Transverse colon (tissue), 4 donors: Measurements from ENCODE around the gene PRCD. TPM values are rescaled to one million over a fixed set of nuclear protein-coding genes. Genes with fewer than 3 reads are reported as not detected.
"Not testable (repeated sequence)": the region's sequence is repeated elsewhere in the genome, so short reads cannot be mapped to it uniquely, and the experiment has no call there.

Experiments
- DNase-seq: peaks from one replicate; pipeline ENCODE4 v3.0.0-alpha.2; 2019
- H3K27ac ChIP-seq, 4 donors: fragments of 200-600 bp; sonication (generic); 2 replicates each; pipeline ENCODE4 v1.5.1; 2016 to 2018; ENCODE audit warnings: inconsistent platforms in 4 of 4
- H3K27me3 ChIP-seq: fragments of 200-600 bp; sonication (generic); 2 replicates; pipeline ENCODE4 v1.5.1; 2017; ENCODE audit warnings: inconsistent platforms
- H3K36me3 ChIP-seq, 4 donors: fragments of 200-600 bp; sonication (generic); 2 replicates each; pipeline ENCODE4 v1.5.1; 2017 to 2019; ENCODE audit warnings: inconsistent platforms in 4 of 4
- H3K4me1 ChIP-seq, 4 donors: fragments of 200-600 bp; sonication (generic); 2 replicates each; pipeline ENCODE4 v1.5.1; 2017 to 2020; ENCODE audit warnings: inconsistent platforms in 4 of 4
- H3K4me3 ChIP-seq, 4 donors: fragments of 200-600 bp; sonication (generic); 1 replicate in 1 of 4; 2 replicates in 3 of 4; pipeline versions ENCODE4 v1.5.1 to v1.6.1; 2017 to 2019; ENCODE audit warnings: inconsistent platforms in 4 of 4
- H3K9me3 ChIP-seq, 2 donors: fragments of 200-600 bp; sonication (generic); 2 replicates each; pipeline ENCODE4 v1.5.1; 2017 to 2019; ENCODE audit warnings: inconsistent platforms in 2 of 2
- CTCF ChIP-seq, 5 experiments: fragments of 200-600 bp in 3 of 5; fragments of 450-650 bp in 2 of 5; sonication (generic) in 3 of 5; IDR thresholded peaks; 1 replicate in 2 of 5; 2 replicates in 3 of 5; pipeline ENCODE4 v1.5.1; 2016 to 2017; ENCODE audit warnings: antibody characterized with exemption in 5 of 5, inconsistent platforms in 3 of 5, mild to moderate bottlenecking in 2 of 5, moderate library complexity in 1 of 5
- EP300 ChIP-seq: sonication (generic); formaldehyde crosslinking; IDR thresholded peaks from one replicate; pipeline ENCODE4 v1.6.1; 2017; ENCODE audit warnings: antibody characterized with exemption, low read depth
- POLR2A ChIP-seq: fragments of 450-650 bp; IDR thresholded peaks from one replicate; pipeline ENCODE4 v1.6.1; 2016; ENCODE audit warnings: antibody characterized with exemption, mild to moderate bottlenecking, moderate library complexity
- POLR2AphosphoS5 ChIP-seq, 3 donors: sonication (generic); formaldehyde crosslinking; IDR thresholded peaks; one replicate each; pipeline ENCODE4 v1.6.1; 2016; ENCODE audit warnings: antibody characterized with exemption in 3 of 3
- WGBS, 2 donors: methylation state at CpG; one replicate each; pipeline ENCODE4 v1.1.5; 2018; ENCODE audit warnings: low coverage in 1 of 2; 5-methylcytosine and 5-hydroxymethylcytosine counted together
- in situ Hi-C, 4 donors: fragments of 200-750 bp; cut with MboI; loops; one replicate each; pipeline versions ENCODE4 v1.15.0 to v1.15.1; 2017; ENCODE audit warnings: low sequenced_read_pairs in 3 of 4, low pct_ligation_motif_present in 1 of 4, low pct_unique_long_range_greater_than_20kb in 1 of 4
- intact Hi-C: fragments of 100-400 bp; cut with DNase I; formaldehyde crosslinking; loops from one replicate; pipeline ENCODE4 v1.15.1; 2023; ENCODE audit warnings: low total_unique reads
- total RNA-seq, 4 donors: library from RNA; depleted of rRNA; stranded (reverse); fragments of >200 nt; gene quantifications; one replicate each; pipeline ENCODE4 v1.1.0, GENCODE V29; 2016

Gene PRCD
- total RNA-seq, 4 donors from 2014 or later: 0.64 to 6.8 TPM; not detected in 2

DNA sequence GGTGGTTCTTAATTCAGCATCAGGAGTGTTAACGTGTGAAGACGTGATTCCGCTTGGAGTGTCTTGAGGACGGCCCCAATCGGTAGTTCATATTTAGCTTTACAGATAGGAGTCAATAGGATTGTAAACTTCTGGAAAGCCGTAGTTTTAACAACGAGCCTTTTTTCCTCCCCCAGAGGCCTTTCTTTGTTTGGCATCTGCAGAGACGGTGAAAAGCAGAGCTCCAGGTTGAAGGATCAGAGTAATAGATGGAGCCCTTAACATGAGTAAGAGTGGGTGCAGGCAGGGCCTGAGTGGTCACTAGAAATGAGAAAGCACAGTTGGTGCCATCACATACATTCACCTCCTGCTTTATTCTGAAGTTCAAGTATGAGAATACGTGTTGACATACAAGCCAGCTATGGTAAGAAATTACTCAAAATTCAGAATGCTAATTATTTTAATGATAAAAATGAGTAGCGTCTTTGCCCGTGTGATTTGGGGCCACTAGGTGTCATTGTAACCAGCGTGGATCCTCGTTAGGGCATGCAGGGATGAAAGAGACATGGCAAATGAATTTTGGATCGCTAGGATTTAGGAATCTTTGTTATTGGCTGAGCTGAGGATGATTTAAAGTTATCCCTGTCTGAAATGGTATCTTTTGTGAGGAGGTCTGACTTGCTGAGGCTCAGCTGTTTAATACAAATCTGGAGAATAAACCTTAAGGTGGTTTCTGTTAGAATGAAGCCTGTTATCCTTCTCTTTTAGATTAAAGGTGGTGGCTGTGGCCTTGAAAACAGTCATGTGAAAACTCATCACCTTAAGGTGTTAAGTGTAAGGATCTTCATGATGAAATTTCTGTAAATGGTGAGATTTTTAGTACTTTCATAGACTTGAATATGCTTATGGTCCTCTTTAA is 18.6 kb downstream of the PRCD start:
- no peak for DNase-seq
- Histone ChIP-seq H3K9me3 (no peaks in the 10 kb centered on the region), H3K36me3 (no peaks in the 10 kb centered on the region), H3K27ac (peak overlapping the region; percentile 87 to 93 (median 91)), H3K27me3 (no peaks in the 10 kb centered on the region), H3K4me1 (peaks cover 16 to 53% (median 41%) of the 10 kb centered on the region in 4 donors), H3K4me3 (peak overlapping the region; percentile 50 to 76 (median 65))
- 0% methylated on average over 7 to 14 of the region's 14 CpGs for WGBS, 2 donors
- intact Hi-C loops (no loop called here), in situ Hi-C loops (no loop called here)
- TF ChIP-seq CTCF (IDR thresholded peaks at IDR 0.05): peak in 4 of 5 experiments; percentile 23 to 51 (median 37)
- TF ChIP-seq POLR2AphosphoS5 (IDR thresholded peaks at IDR 0.05): no peak
- TF ChIP-seq POLR2A: no peak
- TF ChIP-seq EP300: no peak

DNA sequence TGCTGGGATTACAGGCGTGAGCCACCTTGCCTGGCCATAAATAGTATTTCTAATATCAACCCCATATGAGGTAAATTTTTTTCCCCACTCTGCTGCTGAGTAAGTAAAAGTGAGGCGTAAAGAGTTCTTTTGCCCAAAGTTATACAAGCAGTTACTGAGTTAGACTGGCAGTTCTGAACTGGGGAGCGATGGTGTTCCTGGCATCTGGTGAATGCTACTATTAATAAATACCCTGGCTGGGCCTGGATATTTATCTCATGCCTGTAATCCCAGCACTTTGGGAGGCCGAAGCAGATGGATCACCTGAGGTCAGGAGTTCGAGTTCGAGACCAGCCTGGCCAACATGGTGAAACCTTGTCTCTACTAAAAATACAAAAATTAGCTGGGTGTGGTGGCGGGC is 19.6 kb downstream of the PRCD start:
- peaks cover 16 to 53% (median 41%) of the 10 kb centered on the region in 4 donors for H3K4me1 ChIP-seq
- intact Hi-C loops, H3K9me3 ChIP-seq, H3K4me3 ChIP-seq, H3K36me3 ChIP-seq, in situ Hi-C loops, DNase-seq, H3K27me3 ChIP-seq: not testable (repeated sequence)
- peak overlapping the region in 2 of 4 donors; percentile 5 to 44 for H3K27ac ChIP-seq
- WGBS, 2 donors: 84 to 100% methylated on average over 2 to 7 of the region's 7 CpGs

GRCh38 chr17:76560036-76560876 is 20.4 kb downstream of the PRCD start:
- Histone ChIP-seq H3K27me3 (no peaks in the 10 kb centered on the region), H3K4me1 (peaks cover 16 to 53% (median 41%) of the 10 kb centered on the region in 4 donors), H3K27ac (peak overlapping the region; percentile 19 to 59 (median 48)), H3K4me3 (no peak overlapping the region), H3K36me3 (no peaks in the 10 kb centered on the region), H3K9me3 (no peaks in the 10 kb centered on the region)
- intact Hi-C loops: no loop called here
- no peak for DNase-seq
- 79% methylated on average over 7 to 10 of the region's 10 CpGs for WGBS, 2 donors
- TF ChIP-seq POLR2AphosphoS5 (IDR thresholded peaks at IDR 0.05) (no peak), CTCF (IDR thresholded peaks at IDR 0.05) (no peak), POLR2A (no peak), EP300 (no peak)
- in situ Hi-C loops: no loop called here

GRCh38 chr17:76560877-76561221 is 21.0 kb downstream of the PRCD start:
- WGBS, 2 donors: 43 to 69% methylated on average over 4 to 6 of the region's 6 CpGs

More at GRCh38 chr17:76560877-76561221, 21.0 kb downstream of the PRCD start:
- intact Hi-C loops: no loop called here
- Histone ChIP-seq H3K4me1 (peaks cover 16 to 53% (median 41%) of the 10 kb centered on the region in 4 donors), H3K9me3 (no peaks in the 10 kb centered on the region), H3K36me3 (no peaks in the 10 kb centered on the region), H3K27me3 (no peaks in the 10 kb centered on the region), H3K4me3 (no peak overlapping the region), H3K27ac (peak overlapping the region; percentile 19 to 59 (median 48))
- no peak for TF ChIP-seq POLR2AphosphoS5 (IDR thresholded peaks at IDR 0.05)
- no peak for TF ChIP-seq EP300
- TF ChIP-seq CTCF (IDR thresholded peaks at IDR 0.05): no peak
- in situ Hi-C loops: no loop called here
- DNase-seq: no peak
